Measurements from ENCODE around the gene ARID2.

The ARID2 gene

GRCh38 chr12:45909041-45909713 lies 179.7 kb downstream of the ARID2 start:
- no peaks in the 10 kb centered on the region for H3K9me3 Mint-ChIP-seq
- H3K4me3 Mint-ChIP-seq: no peak overlapping the region
- peak overlapping the region in 1 of 3 experiments; percentile 46 for H3K27ac Mint-ChIP-seq
- peaks cover 5% of the 10 kb centered on the region for H3K4me1 Mint-ChIP-seq
- no peak for TF ChIP-seq CTCF (IDR thresholded peaks at IDR 0.05; ENCODE audit: unreplicated experiment in 3 of 3)
- no peaks in the 10 kb centered on the region for H3K27me3 Mint-ChIP-seq (ENCODE audit: low read depth)
- H3K36me3 Mint-ChIP-seq (ENCODE audit: low read depth): peaks cover 25% of the 10 kb centered on the region

GRCh38 chr12:45912774-45913173 lies 183.3 kb downstream of the ARID2 start:
- H3K4me1 Mint-ChIP-seq: peaks cover 5% of the 10 kb centered on the region
- no peak for TF ChIP-seq CTCF (IDR thresholded peaks at IDR 0.05; ENCODE audit: unreplicated experiment in 3 of 3)
- no peaks in the 10 kb centered on the region for H3K9me3 Mint-ChIP-seq
- no peak overlapping the region for H3K4me3 Mint-ChIP-seq
- H3K27ac Mint-ChIP-seq: no peak overlapping the region
- H3K36me3 Mint-ChIP-seq (ENCODE audit: low read depth): peaks cover 19% of the 10 kb centered on the region
- H3K27me3 Mint-ChIP-seq (ENCODE audit: low read depth): no peaks in the 10 kb centered on the region

GRCh38 chr12:45913631-45914030 lies 184.1 kb downstream of the ARID2 start:
- no peak for TF ChIP-seq CTCF (IDR thresholded peaks at IDR 0.05; ENCODE audit: unreplicated experiment in 3 of 3)
- no peak overlapping the region for H3K4me3 Mint-ChIP-seq
- H3K27ac Mint-ChIP-seq: no peak overlapping the region

GRCh38 chr12:45914090-45914489 lies 184.6 kb downstream of the ARID2 start:
- peaks cover 5% of the 10 kb centered on the region for H3K4me1 Mint-ChIP-seq
- no peak overlapping the region for H3K4me3 Mint-ChIP-seq
- TF ChIP-seq CTCF (IDR thresholded peaks at IDR 0.05; ENCODE audit: unreplicated experiment in 3 of 3): no peak
- no peaks in the 10 kb centered on the region for H3K27me3 Mint-ChIP-seq (ENCODE audit: low read depth)
- H3K27ac Mint-ChIP-seq: no peak overlapping the region
- H3K36me3 Mint-ChIP-seq (ENCODE audit: low read depth): peaks cover 18% of the 10 kb centered on the region
- no peaks in the 10 kb centered on the region for H3K9me3 Mint-ChIP-seq

More at GRCh38 chr12:45913631-45914030, 184.1 kb downstream of the ARID2 start:
- H3K9me3 Mint-ChIP-seq: no peaks in the 10 kb centered on the region
- H3K36me3 Mint-ChIP-seq (ENCODE audit: low read depth): peaks cover 21% of the 10 kb centered on the region
- H3K4me1 Mint-ChIP-seq: peaks cover 5% of the 10 kb centered on the region
- no peaks in the 10 kb centered on the region for H3K27me3 Mint-ChIP-seq (ENCODE audit: low read depth)

- no peak overlapping the region for H3K4me3 Mint-ChIP-seq
- H3K4me1 Mint-ChIP-seq: peaks cover 5% of the 10 kb centered on the region
- no peaks in the 10 kb centered on the region for H3K27me3 Mint-ChIP-seq (ENCODE audit: low read depth)
- H3K36me3 Mint-ChIP-seq (ENCODE audit: low read depth): peaks cover 22% of the 10 kb centered on the region
- H3K9me3 Mint-ChIP-seq: no peaks in the 10 kb centered on the region
- peak overlapping the region in 1 of 3 experiments; percentile 23 for H3K27ac Mint-ChIP-seq
- TF ChIP-seq CTCF (IDR thresholded peaks at IDR 0.05; ENCODE audit: unreplicated experiment in 3 of 3): no peak
Observed at GRCh38 chr12:45915405-45915804, 185.9 kb downstream of the ARID2 start.

- no peaks in the 10 kb centered on the region for H3K27me3 Mint-ChIP-seq (ENCODE audit: low read depth)
- no peaks in the 10 kb centered on the region for H3K9me3 Mint-ChIP-seq
- no peak overlapping the region for H3K27ac Mint-ChIP-seq
- peaks cover 50% of the 10 kb centered on the region for H3K36me3 Mint-ChIP-seq (ENCODE audit: low read depth)
- H3K4me3 Mint-ChIP-seq: no peak overlapping the region
- TF ChIP-seq CTCF (IDR thresholded peaks at IDR 0.05; ENCODE audit: unreplicated experiment in 3 of 3): no peak
- no peaks in the 10 kb centered on the region for H3K4me1 Mint-ChIP-seq
Observed at GRCh38 chr12:45918818-45919217, 189.3 kb downstream of the ARID2 start.

Data from nephron (organoid).